ENCODE data around the gene ITGB7. TPM values are rescaled to one million over a fixed set of nuclear protein-coding genes. Genes with fewer than 3 reads are reported as not detected.

The ITGB7 gene
- total RNA-seq, 1 donor from 2014 or later = 1.3 TPM

DNA sequence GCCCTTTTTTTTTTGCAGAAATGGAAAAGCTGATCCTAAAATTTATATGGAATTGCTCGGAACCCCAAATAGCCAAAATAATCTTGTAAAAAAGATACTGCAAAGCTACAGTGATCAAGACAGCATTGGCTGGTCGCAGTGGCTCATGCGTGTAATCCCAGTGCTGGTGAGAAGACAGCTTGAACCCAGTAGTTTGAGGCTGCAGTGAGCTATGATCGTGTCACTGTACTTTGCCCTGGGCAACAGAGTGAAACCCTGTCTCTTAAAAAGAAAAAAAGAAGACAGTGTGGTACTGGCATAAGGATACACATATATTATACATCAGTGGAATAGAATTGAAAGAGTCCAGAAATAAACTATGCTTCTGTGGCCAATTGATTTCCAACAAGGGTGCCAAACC is 5.4 kb downstream of the ITGB7 start:
- Mint-ChIP-seq H3K4me1 (ENCODE audit: low read depth, unreplicated experiment) (peaks cover 18% of the 10 kb centered on the region), H3K27me3 (ENCODE audit: low read depth, unreplicated experiment) (peaks cover 22% of the 10 kb centered on the region), H3K9me3 (ENCODE audit: unreplicated experiment) (no peaks in the 10 kb centered on the region), H3K36me3 (ENCODE audit: low read depth, unreplicated experiment) (no peaks in the 10 kb centered on the region), H3K27ac (ENCODE audit: unreplicated experiment) (no peak overlapping the region), H3K4me3 (ENCODE audit: unreplicated experiment) (no peak overlapping the region)
- Histone ChIP-seq H3K36me3 (ENCODE audit: insufficient read depth, low read length) (no peaks in the 10 kb centered on the region), H4K20me1 (ENCODE audit: insufficient read depth, low read length) (no peaks in the 10 kb centered on the region), H3K9me3 (ENCODE audit: insufficient read depth, low read depth, low read length) (no peaks in the 10 kb centered on the region), H3K4me1 (ENCODE audit: insufficient read depth, low read length) (peaks cover 6% of the 10 kb centered on the region), H3K27me3 (ENCODE audit: insufficient read depth, low read length) (no peaks in the 10 kb centered on the region), H3K9ac (ENCODE audit: low read length) (no peak overlapping the region), H3K27ac (ENCODE audit: low read depth, low read length) (no peak overlapping the region), H3K79me2 (ENCODE audit: insufficient read depth, low read length) (no peaks in the 10 kb centered on the region), H3K4me2 (ENCODE audit: low read length) (no peak overlapping the region), H3K4me3 (ENCODE audit: insufficient read depth, low read depth, low read length) (no peak overlapping the region), H2AFZ (ENCODE audit: low read depth, low read length) (no peak overlapping the region)
- FAIRE-seq (no peak), DNase-seq (ENCODE audit: low read depth) (no peak)
- TF ChIP-seq CTCF (IDR thresholded peaks at IDR 0.05; ENCODE audit: insufficient read depth, low read depth, low read length) (no peak), EZH2 (IDR thresholded peaks at IDR 0.05; ENCODE audit: insufficient read depth, low read length) (no peak)

DNA sequence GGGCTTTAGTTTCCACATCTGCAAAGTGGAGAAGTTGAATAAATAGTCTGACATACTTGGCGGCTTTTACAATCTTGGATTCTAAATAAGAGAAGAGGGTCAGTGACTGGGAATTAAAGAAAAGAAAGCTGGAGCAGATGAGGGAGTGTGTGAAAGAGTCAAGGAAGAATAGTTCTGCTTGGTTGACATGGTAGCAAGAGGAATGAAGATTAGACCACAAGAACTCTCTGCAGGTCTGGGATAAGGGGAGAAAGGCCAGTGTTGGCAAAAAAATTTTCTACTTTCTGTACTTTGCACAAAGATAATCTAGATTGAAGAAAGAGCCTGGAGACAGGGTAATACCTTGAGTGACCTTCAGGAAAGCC is 5.9 kb downstream of the ITGB7 start:
- H3K27me3 ChIP-seq (ENCODE audit: insufficient read depth, low read length) = no peaks in the 10 kb centered on the region
- peak overlapping the region; percentile 50 for H3K27ac Mint-ChIP-seq (ENCODE audit: unreplicated experiment)
- no peaks in the 10 kb centered on the region for H3K9me3 Mint-ChIP-seq (ENCODE audit: unreplicated experiment)
- no peak overlapping the region for H3K4me2 ChIP-seq (ENCODE audit: low read length)
- H3K27ac ChIP-seq (ENCODE audit: low read depth, low read length) = no peak overlapping the region
- TF ChIP-seq CTCF (IDR thresholded peaks at IDR 0.05; ENCODE audit: insufficient read depth, low read depth, low read length) = no peak
- TF ChIP-seq EZH2 (IDR thresholded peaks at IDR 0.05; ENCODE audit: insufficient read depth, low read length) = no peak
- no peak overlapping the region for H2AFZ ChIP-seq (ENCODE audit: low read depth, low read length)
- H3K79me2 ChIP-seq (ENCODE audit: insufficient read depth, low read length) = no peaks in the 10 kb centered on the region
- DNase-seq (ENCODE audit: low read depth) (peak; percentile 62), FAIRE-seq (no peak)
- peaks cover 4% of the 10 kb centered on the region for H3K4me1 ChIP-seq (ENCODE audit: insufficient read depth, low read length)
- H3K9ac ChIP-seq (ENCODE audit: low read length) = no peak overlapping the region
- H3K27me3 Mint-ChIP-seq (ENCODE audit: low read depth, unreplicated experiment) = peaks cover 26% of the 10 kb centered on the region
- H3K36me3 ChIP-seq (ENCODE audit: insufficient read depth, low read length) = no peaks in the 10 kb centered on the region
- H3K4me3 ChIP-seq (ENCODE audit: insufficient read depth, low read depth, low read length) = no peak overlapping the region
- H3K4me3 Mint-ChIP-seq (ENCODE audit: unreplicated experiment) = no peak overlapping the region
- no peaks in the 10 kb centered on the region for H3K36me3 Mint-ChIP-seq (ENCODE audit: low read depth, unreplicated experiment)
- no peaks in the 10 kb centered on the region for H3K9me3 ChIP-seq (ENCODE audit: insufficient read depth, low read depth, low read length)
- no peaks in the 10 kb centered on the region for H4K20me1 ChIP-seq (ENCODE audit: insufficient read depth, low read length)
- H3K4me1 Mint-ChIP-seq (ENCODE audit: low read depth, unreplicated experiment) = peaks cover 15% of the 10 kb centered on the region

DNA sequence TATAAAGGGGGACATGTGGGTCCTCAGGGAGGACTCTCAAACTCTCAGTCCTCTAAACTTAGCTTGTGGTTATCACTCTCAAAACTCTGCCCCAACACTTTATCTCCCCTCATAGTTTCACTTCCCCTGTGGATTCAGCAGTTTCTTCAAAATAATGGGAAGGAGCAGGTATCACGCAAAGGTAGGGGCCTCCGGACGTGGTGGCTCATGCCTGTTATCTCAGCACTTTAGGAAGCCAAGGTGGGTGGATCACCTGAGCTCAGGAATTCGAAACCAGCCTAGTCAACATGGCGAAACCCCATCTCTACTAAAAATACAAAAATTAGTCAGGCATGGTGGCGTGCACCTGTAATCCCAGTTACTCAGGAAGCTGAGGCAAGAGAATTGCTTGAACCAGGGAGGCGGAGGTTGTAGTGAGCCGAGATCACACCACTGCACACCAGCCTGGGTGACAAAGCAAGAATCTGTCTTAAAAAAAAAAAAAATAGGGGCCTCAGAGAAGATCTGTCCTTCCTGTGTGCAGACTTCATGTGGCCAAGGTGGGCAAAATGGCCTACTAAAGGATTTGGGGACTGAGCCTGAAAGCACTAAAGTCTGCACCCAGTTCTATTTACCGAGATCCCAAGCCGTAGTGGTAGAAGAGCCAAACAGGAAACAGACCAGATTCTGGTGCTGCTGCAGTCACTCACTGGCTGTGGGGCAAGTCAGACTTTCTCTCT is 6.4 kb downstream of the ITGB7 start:
- FAIRE-seq = no peak
- no peaks in the 10 kb centered on the region for H3K36me3 ChIP-seq (ENCODE audit: insufficient read depth, low read length)
- no peaks in the 10 kb centered on the region for H3K9me3 Mint-ChIP-seq (ENCODE audit: unreplicated experiment)

More for the DNA sequence above, 6.4 kb downstream of the ITGB7 start:
- Mint-ChIP-seq H3K36me3 (ENCODE audit: low read depth, unreplicated experiment) (no peaks in the 10 kb centered on the region), H3K4me1 (ENCODE audit: low read depth, unreplicated experiment) (peaks cover 13% of the 10 kb centered on the region), H3K4me3 (ENCODE audit: unreplicated experiment) (no peak overlapping the region), H3K27me3 (ENCODE audit: low read depth, unreplicated experiment) (peaks cover 32% of the 10 kb centered on the region), H3K27ac (ENCODE audit: unreplicated experiment) (peak overlapping the region; percentile 50)
- DNase-seq (ENCODE audit: low read depth) = no peak
- Histone ChIP-seq H3K79me2 (ENCODE audit: insufficient read depth, low read length) (no peaks in the 10 kb centered on the region), H3K9me3 (ENCODE audit: insufficient read depth, low read depth, low read length) (no peaks in the 10 kb centered on the region), H3K4me3 (ENCODE audit: insufficient read depth, low read depth, low read length) (no peak overlapping the region), H3K27me3 (ENCODE audit: insufficient read depth, low read length) (no peaks in the 10 kb centered on the region), H4K20me1 (ENCODE audit: insufficient read depth, low read length) (no peaks in the 10 kb centered on the region), H2AFZ (ENCODE audit: low read depth, low read length) (no peak overlapping the region), H3K4me2 (ENCODE audit: low read length) (no peak overlapping the region), H3K27ac (ENCODE audit: low read depth, low read length) (no peak overlapping the region), H3K9ac (ENCODE audit: low read length) (no peak overlapping the region), H3K4me1 (ENCODE audit: insufficient read depth, low read length) (no peaks in the 10 kb centered on the region)
- TF ChIP-seq CTCF (IDR thresholded peaks at IDR 0.05; ENCODE audit: insufficient read depth, low read depth, low read length) (no peak), EZH2 (IDR thresholded peaks at IDR 0.05; ENCODE audit: insufficient read depth, low read length) (no peak)

All from astrocyte (in vitro differentiated cells and primary cell).